IMR-90 (cell line): ENCODE data around the gene PPEF2. TPM values are rescaled to one million over a fixed set of nuclear protein-coding genes. Genes with fewer than 3 reads are reported as not detected.
A peak's percentile ranks its signal among the peaks of the same experiment; 100 is the strongest.

Experiments used
- ATAC-seq: fragments of 200-7000 bp; cut with Tn5 transposase; 2 replicates; pipeline ENCODE4 v1.9.1; 2020; ENCODE audit warnings: low read depth, mild to moderate bottlenecking, moderate library complexity
- BruUV-seq: library from RNA; stranded (reverse); fragments of 400-500 nt; replicated peaks from 2 replicates; lab custom pipeline; 2021; lab: Mats Ljungman, UMichigan
- CTCF ChIA-PET: fragments of 300-600 bp; formaldehyde crosslinking; extraction: SDS; loops from one replicate; lab custom pipeline; 2021; ENCODE audit warnings: antibody characterized with exemption; lab: Yijun Ruan, JAX
- POLR2A ChIA-PET: fragments of 300-600 bp; sonication (Branson Sonifier 250); formaldehyde crosslinking; loops from one replicate; lab custom pipeline; 2022; ENCODE audit warnings: antibody characterized with exemption; ENCODE audit not compliant: unreplicated experiment; lab: Charles Lee
- DNase-seq: peaks from one replicate; pipeline ENCODE4 v3.0.0; 2013
- H2AFZ ChIP-seq: replicated peaks from 2 replicates; pipeline ENCODE3; 2013; ENCODE audit warnings: low read length, mild to moderate bottlenecking; ENCODE audit not compliant: poor library complexity
- H2AK5ac ChIP-seq: 2 replicates; pipeline ENCODE4 v1.6.1; 2013; ENCODE audit warnings: low read depth, low read length, inconsistent platforms
- H2AK9ac ChIP-seq: replicated peaks from 2 replicates; pipeline ENCODE3; 2013; ENCODE audit warnings: mild to moderate bottlenecking, low read depth, low read length, moderate library complexity; ENCODE audit not compliant: poor library complexity
- H2BK120ac ChIP-seq: 2 replicates; pipeline ENCODE4 v1.6.1; 2013; ENCODE audit warnings: low read depth, low read length, inconsistent platforms
- H2BK15ac ChIP-seq: 3 replicates; pipeline ENCODE4 v1.6.1; 2013; ENCODE audit warnings: low read depth, low read length, inconsistent platforms
- H2BK20ac ChIP-seq: 2 replicates; pipeline ENCODE4 v1.6.1; 2013; ENCODE audit warnings: low read depth, mild to moderate bottlenecking, inconsistent platforms, low read length, moderate library complexity
- H2BK5ac ChIP-seq: 2 replicates; pipeline ENCODE4 v1.6.1; 2013; ENCODE audit warnings: mild to moderate bottlenecking, low read depth, low read length, inconsistent platforms; ENCODE audit not compliant: poor library complexity, severe bottlenecking
- H3K14ac ChIP-seq: replicated peaks from 2 replicates; pipeline ENCODE4 v1.6.1; 2013; ENCODE audit warnings: low read depth, low read length, inconsistent platforms
- H3K18ac ChIP-seq: 2 replicates; pipeline ENCODE4 v1.6.1; 2013; ENCODE audit warnings: low read depth, low read length, control low read depth
- H3K23ac ChIP-seq: 2 replicates; pipeline ENCODE4 v1.6.1; 2013; ENCODE audit warnings: low read depth, low read length, inconsistent platforms
- H3K27ac ChIP-seq: 2 replicates; pipeline ENCODE4 v1.5.1; 2013; ENCODE audit warnings: mild to moderate bottlenecking, control low read depth, low read length; ENCODE audit not compliant: insufficient read depth
- H3K27me3 ChIP-seq: 2 replicates; pipeline ENCODE4 v1.6.1; 2013; ENCODE audit warnings: low read length; ENCODE audit not compliant: control insufficient read depth, insufficient read depth
- H3K36me3 ChIP-seq: 2 replicates; pipeline ENCODE4 v1.6.1; 2013; ENCODE audit warnings: low read length, mixed read lengths; ENCODE audit not compliant: control insufficient read depth, insufficient read depth
- H3K4ac ChIP-seq: 2 replicates; pipeline ENCODE4 v1.6.1; 2013; ENCODE audit warnings: low read depth, low read length, inconsistent platforms
- H3K4me1 ChIP-seq: 2 replicates; pipeline ENCODE4 v1.6.1; 2013; ENCODE audit warnings: low read length, mixed read lengths; ENCODE audit not compliant: control insufficient read depth, insufficient read depth
- H3K4me2 ChIP-seq: 2 replicates; pipeline ENCODE4 v1.6.1; 2013; ENCODE audit warnings: low read depth, mild to moderate bottlenecking, control low read depth, low read length, moderate library complexity
- H3K4me3 ChIP-seq: 2 replicates; pipeline ENCODE4 v1.5.1; 2013; ENCODE audit warnings: low read depth, mild to moderate bottlenecking, control low read depth, low read length, moderate library complexity; ENCODE audit not compliant: insufficient read depth
- H3K56ac ChIP-seq: 2 replicates; pipeline ENCODE4 v1.6.1; 2013; ENCODE audit warnings: low read length, inconsistent platforms; ENCODE audit not compliant: insufficient read depth; ENCODE audit errors: extremely low read depth
- H3K79me1 ChIP-seq, 2 experiments: 2 replicates each; pipeline ENCODE4 v1.6.1; 2013; ENCODE audit warnings: low read length in 2 of 2, inconsistent platforms in 1 of 2, low read depth in 1 of 2
- H3K9ac ChIP-seq: 2 replicates; pipeline ENCODE4 v1.6.1; 2013; ENCODE audit warnings: low read depth, low read length, control low read depth
- H3K9me1 ChIP-seq: 2 replicates; pipeline ENCODE4 v1.6.1; 2013; ENCODE audit warnings: low read length, inconsistent platforms; ENCODE audit not compliant: insufficient read depth
- H3K9me3 ChIP-seq: 2 replicates; pipeline ENCODE4 v1.6.1; 2013; ENCODE audit warnings: low read length; ENCODE audit not compliant: control insufficient read depth, insufficient read depth
- H4K20me1 ChIP-seq: 2 replicates; pipeline ENCODE4 v1.6.1; 2013; ENCODE audit warnings: low read length, inconsistent platforms; ENCODE audit not compliant: insufficient read depth
- H4K5ac ChIP-seq: 2 replicates; pipeline ENCODE4 v1.6.1; 2013; ENCODE audit warnings: mild to moderate bottlenecking, low read depth, low read length, control low read depth
- H4K8ac ChIP-seq, 2 experiments: 2 replicates each; pipeline ENCODE4 v1.6.1; 2013; ENCODE audit warnings: low read depth in 2 of 2, low read length in 2 of 2, control low read depth in 1 of 2, inconsistent platforms in 1 of 2
- H4K91ac ChIP-seq: 2 replicates; pipeline ENCODE4 v1.6.1; 2013; ENCODE audit warnings: low read depth, low read length, inconsistent platforms; ENCODE audit not compliant: insufficient read depth
- MAFK ChIP-seq: IDR thresholded peaks from 2 replicates; pipeline ENCODE4 v1.6.1; 2012; ENCODE audit warnings: low read depth, low read length, improper control_type of control experiment
- RAD21 ChIP-seq: IDR thresholded peaks from 2 replicates; pipeline ENCODE4 v1.6.1; 2012; ENCODE audit warnings: low read length, improper control_type of control experiment
- dilution Hi-C: fragments of 300-500 bp; cut with HindIII; formaldehyde crosslinking; loops from one replicate; pipeline ENCODE4 v1.14.3; 2018; ENCODE audit warnings: low sequenced_read_pairs; ENCODE audit not compliant: unreplicated experiment
- in situ Hi-C: fragments of 300-500 bp; cut with MboI; formaldehyde crosslinking; loops from 3 replicates; pipeline ENCODE4 v1.14.3; 2019; ENCODE audit warnings: low sequenced_read_pairs, inconsistent platforms, mixed read lengths
- intact Hi-C: fragments of 100-400 bp; cut with micrococcal nuclease; formaldehyde crosslinking; loops from 2 replicates; pipeline ENCODE4 v1.10.0; 2022
- polyA plus RNA-seq, 3 experiments: library from polyadenylated mRNA; depleted of rRNA; stranded (reverse); fragments of >200 nt; gene quantifications; 2 replicates each; pipeline ENCODE4 v1.2.3, GENCODE V29; 2012; ENCODE audit warnings: low replicate concordance in 1 of 3
- total RNA-seq: library from RNA; depleted of rRNA; stranded (reverse); fragments of >200 nt; gene quantifications from 2 replicates; pipeline ENCODE4 v1.2.3, GENCODE V29; 2012

Gene PPEF2
- total and polyA plus RNA-seq, 2 of the 4 experiments (the other 2 are of a cell fraction) = not detected

GRCh38 chr4:75898536-75898935 lies 3.7 kb downstream of the PPEF2 start:
- intact Hi-C loops = loop anchor here (10.0 kb wide), 1 partner anchor 186 kb away; no protein-coding TSS in a partner anchor
- CTCF ChIA-PET = no interaction called here
- Histone ChIP-seq H3K4me3 (no peak overlapping the region), H3K9me3 (no peaks in the 10 kb centered on the region), H3K79me1 (no peaks in the 10 kb centered on the region), H4K20me1 (no peaks in the 10 kb centered on the region), H3K14ac (no peak overlapping the region), H3K27me3 (peaks cover 5% of the 10 kb centered on the region), H3K9ac (no peak overlapping the region), H3K23ac (no peak overlapping the region), H2BK5ac (no peak overlapping the region), H3K4me1 (no peaks in the 10 kb centered on the region), H4K8ac (no peak overlapping the region), H2AFZ (no peak overlapping the region), H4K5ac (no peak overlapping the region), H3K4me2 (no peak overlapping the region), H3K9me1 (no peaks in the 10 kb centered on the region), H3K27ac (no peak overlapping the region), H2AK9ac (no peak overlapping the region), H2BK120ac (no peak overlapping the region), H4K91ac (no peak overlapping the region), H2BK15ac (no peak overlapping the region), H2BK20ac (no peak overlapping the region), H3K18ac (no peak overlapping the region), H2AK5ac (no peak overlapping the region), H3K36me3 (no peaks in the 10 kb centered on the region), H3K56ac (no peak overlapping the region), H3K4ac (no peak overlapping the region)
- no peak for DNase-seq
- TF ChIP-seq MAFK (peak; percentile 88), RAD21 (no peak)
- POLR2A ChIA-PET = no interaction called here
- in situ Hi-C loops = loop anchor here (10.0 kb wide), 1 partner anchor 176 kb away; the partner anchor contains the start of gene ART3
- BruUV-seq = no TSS peak
- ATAC-seq = no peak
- dilution Hi-C loops = no loop called here
